Measurements from ENCODE around the gene GABRB3.
A peak's percentile ranks its signal among the peaks of the same experiment; 100 is the strongest.

Gene GABRB3

DNA sequence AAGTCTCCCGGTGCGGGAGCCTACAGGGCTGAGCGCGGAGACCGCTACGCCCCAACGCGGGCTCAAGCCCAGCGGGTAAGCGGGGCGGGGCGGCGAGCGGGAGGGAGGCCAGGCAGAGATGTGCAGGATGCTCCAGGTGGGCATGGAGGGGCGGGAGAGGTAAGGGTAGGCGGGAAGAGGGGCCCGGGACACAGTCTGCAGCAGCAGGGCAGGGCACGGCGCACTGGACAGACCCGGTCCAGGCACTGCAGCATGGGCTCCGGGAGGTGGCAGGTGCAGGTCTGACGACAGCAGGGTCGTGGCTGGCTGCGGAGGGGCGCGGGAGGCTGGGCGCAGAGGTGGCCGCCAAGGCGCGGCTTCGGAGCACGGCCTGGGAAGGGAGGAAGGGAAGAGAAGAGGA is 102.8 kb downstream of the GABRB3 start:
- DNase-seq: no peak

GRCh38 chr15:26667222-26667988 is 105.5 kb downstream of the GABRB3 start:
- no peak for DNase-seq

DNA sequence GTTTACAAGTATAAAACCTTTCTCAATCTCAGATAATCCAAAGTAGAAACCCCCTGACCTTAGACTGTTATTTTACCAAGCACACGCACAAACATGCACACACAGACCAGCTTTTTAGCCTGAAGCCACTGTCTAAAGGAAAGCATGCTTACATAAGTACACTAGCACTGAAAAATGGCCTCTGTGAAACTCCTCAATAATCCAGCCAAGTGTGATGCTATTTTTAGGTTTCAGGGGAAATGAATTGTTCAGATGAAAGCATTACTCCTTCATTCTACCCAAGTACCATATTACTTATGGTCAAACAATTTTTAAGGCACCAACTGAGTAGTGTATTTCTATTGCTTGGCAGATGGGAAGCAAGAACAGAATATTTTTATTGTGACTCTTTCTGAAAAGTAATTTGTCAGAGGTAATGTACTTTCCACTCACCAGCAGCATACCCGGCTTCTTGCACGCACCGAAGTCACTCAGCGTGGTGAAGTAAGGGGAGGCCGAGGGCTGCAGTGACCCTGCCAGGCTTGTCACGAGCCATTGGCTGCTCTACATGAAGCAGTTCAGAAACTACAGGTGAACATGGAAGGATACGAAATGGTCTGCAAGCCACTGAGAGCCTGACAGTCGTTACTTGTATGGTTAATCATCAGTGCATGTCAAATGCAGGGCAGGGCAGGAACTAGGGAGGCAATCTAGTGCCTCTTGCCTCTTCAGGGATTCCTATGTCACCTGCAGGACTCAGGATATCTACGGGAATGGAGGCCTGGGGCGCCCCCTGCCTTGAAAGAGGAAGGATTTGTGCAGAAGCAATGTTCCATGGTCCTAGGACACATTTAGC is 106.7 kb downstream of the GABRB3 start:
- DNase-seq: no peak

DNA sequence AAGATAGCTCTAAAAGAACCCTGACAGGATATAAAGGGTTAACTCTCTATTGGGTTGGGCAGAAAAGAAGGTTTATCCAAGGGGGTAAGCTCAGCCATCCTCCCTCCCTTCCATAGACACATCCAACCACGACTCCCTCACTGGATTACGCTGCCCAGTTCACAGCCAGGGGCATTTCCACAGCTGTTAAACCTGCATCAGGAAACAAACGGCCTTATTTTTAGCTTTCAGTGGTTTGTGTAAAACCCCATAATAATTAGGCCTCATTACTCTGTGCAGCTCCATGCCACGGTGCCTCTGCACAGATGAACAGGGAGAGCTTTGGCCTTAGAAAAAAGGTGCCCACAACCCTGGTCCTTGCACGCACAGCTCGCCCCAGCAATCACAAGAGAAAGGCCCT is 110.6 kb downstream of the GABRB3 start:
- no peak for DNase-seq

DNA sequence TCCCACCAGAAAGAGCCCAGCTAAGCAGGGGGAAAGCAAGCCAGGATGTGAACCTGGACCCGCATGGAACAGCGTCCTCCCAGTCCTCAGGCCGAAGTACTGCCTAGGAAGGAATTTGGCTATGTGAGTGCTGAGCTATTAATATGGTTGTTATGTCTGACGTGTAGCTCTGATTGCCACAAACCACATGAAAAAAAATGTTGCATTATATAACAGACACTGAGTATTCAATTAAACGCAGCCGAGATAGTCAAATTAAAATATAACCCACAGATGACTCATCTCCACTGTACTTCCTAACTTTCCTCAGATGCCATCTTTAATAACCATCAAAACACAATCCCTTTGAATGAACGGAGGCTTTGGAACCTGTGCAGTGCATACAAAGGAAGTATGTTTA is 111.1 kb downstream of the GABRB3 start:
- no peak for DNase-seq

DNA sequence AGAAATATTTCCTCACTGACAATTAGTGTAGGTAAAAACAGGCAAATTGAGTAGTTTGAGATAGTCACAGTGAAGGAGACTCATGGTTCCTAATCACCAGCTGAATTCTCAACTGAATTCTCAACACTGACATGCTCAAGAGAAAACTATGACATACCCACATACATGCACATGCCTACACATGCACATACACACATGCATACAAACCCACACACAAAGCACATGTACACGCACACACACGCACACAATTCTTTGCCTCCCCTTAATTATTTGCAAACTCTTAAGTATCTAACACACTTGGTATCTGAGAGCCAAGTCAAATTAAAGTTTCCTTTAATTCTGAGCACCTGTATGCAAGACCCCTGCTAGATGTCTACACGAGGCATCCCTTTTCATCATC is 111.8 kb downstream of the GABRB3 start:
- no peak for DNase-seq

DNA sequence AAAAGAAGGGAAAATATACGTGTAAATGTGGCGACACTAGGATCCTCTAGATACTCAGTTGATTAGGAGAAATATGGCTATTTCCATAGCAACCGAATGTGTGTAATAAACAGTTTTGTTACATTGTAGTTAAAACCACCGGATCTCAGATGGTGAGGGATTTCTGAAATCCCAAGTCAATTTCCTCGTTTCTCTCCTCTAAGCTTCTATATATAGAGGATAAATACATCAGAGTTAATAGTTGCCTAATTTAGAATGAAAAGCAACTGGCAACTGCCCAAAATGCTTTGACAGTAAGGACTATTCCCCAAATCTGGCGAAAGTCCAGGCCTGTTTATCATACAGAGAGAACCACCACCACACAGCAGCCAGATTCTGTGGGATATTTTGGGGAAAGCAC is 112.6 kb downstream of the GABRB3 start:
- no peak for DNase-seq

GRCh38 chr15:26658290-26658689 is 114.6 kb downstream of the GABRB3 start:
- no peak for DNase-seq

GRCh38 chr15:26656080-26656479 is 116.8 kb downstream of the GABRB3 start:
- DNase-seq: no peak

DNA sequence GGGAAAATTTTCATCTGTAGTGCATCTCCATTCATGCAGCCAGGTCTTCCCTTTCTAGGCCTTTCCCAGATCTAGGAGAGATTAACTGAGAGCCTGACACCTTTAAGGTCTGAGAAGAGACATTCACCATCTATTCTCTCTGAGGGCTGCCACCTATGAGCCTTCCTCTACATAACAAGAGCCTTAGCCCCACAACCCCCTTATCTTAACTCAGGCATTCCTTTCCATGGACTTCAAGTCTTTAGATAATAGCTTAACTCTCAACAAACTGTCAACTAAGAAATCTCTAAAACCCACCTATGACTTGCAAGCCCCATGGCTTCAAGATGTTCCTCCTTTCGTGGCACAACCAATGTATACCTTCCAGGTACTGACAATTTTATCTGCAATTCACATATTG is 121.0 kb downstream of the GABRB3 start:
- DNase-seq: no peak

GRCh38 chr15:26648676-26649075 is 124.2 kb downstream of the GABRB3 start:
- DNase-seq: no peak

DNA sequence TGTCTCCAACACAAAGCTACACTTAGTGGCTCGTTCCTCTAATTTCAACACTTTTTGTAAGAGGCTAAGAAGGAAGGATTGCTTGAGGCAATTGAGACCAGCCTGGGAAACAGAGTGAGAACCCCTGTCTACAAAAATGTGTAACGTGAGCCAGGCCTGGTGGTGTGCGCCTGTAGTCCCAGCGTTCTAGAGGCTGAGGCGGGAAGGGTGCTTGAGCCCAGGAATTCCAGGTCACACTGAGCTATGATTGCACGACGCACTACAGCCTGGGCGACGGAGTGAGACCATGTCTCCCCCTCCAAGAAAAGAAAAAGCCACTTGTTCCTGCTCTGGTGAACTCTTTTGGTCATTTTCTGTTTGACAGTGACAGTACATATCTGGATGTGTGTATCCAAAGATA is 127.9 kb downstream of the GABRB3 start:
- no peak for DNase-seq

DNA sequence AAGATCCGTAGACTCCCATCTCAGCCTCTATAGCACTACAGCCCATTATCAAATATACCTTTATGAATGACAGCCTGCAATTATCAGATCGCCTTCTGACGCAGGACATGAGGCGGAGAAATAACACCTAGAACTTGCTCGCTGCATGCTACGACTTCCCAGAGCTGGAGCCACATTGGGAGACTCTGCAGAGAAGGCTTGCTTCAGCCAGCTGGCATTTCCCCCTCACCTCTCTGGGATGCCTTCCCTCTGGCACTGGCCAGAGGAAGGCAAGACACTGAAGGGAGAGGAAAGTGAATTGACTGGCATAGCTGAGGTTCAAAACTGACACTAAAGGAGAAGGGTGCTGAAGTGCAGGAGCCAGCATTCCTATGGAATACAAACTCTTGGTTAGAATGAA is 131.7 kb downstream of the GABRB3 start:
- no peak for DNase-seq

DNA sequence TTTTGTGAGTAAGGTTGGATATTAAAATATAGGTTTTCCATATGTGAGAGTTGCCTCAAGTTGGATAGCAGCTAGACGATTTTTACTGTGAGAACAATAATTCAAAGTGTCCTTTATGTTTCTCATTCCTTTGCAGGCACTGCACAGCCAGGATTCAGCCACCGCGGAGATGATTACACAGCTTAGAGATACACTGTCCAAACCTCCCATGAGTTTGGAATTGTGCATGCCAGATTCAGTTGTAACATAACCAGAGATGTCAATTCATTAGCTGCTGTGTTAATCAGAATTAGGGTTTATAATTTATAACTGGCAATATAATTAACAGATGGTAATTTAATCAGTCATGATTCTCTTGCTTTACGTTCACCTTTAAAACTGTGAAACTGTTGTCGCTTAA is 132.3 kb downstream of the GABRB3 start:
- no peak for DNase-seq

DNA sequence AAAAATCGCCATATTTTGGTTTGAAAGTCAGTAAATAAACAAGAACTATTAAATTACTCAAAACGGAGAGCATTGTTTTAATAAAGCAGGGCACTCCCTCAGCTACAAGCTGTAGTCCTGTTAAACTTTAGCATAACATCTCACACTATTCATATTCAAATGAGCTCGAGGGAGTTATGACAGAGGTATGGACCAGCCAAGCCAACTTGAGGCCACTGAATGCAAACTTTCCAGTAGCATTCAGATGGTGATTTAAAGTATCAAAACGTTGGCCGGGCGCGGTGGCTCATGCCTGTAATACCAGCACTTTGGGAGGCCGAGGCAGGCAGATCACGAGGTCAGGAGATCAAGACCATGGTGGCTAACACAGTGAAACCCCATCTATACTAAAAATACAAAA is 132.9 kb downstream of the GABRB3 start:
- DNase-seq: no peak

- no peak for DNase-seq
Observed at GRCh38 chr15:26635614-26636013, 137.3 kb downstream of the GABRB3 start.

- DNase-seq: no peak
Observed at GRCh38 chr15:26635105-26635504, 137.8 kb downstream of the GABRB3 start.

DNA sequence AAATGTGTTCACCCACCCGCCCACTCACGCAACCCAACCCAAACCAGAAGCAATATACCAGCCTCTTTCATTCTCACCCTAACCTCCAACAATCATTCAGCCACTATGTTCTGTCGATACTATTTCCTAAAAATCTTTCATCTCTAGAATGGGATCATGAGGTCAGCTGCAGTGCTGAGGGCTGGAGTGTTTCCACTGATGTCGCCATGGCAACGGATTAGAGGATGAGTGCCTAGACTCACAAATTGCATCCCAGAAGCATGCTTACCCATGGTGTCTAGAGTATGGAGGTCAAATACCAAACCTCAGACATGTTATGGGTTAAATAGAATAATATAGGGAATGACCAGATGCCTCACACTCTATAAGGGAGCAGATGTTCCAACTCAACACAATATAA is 138.5 kb downstream of the GABRB3 start:
- no peak for DNase-seq

GRCh38 chr15:26632500-26632899 is 140.4 kb downstream of the GABRB3 start:
- no peak for DNase-seq

- no peak for DNase-seq
Observed at GRCh38 chr15:26631894-26632293, 141.0 kb downstream of the GABRB3 start.

GRCh38 chr15:26630857-26631256 is 142.0 kb downstream of the GABRB3 start:
- DNase-seq: no peak

DNA sequence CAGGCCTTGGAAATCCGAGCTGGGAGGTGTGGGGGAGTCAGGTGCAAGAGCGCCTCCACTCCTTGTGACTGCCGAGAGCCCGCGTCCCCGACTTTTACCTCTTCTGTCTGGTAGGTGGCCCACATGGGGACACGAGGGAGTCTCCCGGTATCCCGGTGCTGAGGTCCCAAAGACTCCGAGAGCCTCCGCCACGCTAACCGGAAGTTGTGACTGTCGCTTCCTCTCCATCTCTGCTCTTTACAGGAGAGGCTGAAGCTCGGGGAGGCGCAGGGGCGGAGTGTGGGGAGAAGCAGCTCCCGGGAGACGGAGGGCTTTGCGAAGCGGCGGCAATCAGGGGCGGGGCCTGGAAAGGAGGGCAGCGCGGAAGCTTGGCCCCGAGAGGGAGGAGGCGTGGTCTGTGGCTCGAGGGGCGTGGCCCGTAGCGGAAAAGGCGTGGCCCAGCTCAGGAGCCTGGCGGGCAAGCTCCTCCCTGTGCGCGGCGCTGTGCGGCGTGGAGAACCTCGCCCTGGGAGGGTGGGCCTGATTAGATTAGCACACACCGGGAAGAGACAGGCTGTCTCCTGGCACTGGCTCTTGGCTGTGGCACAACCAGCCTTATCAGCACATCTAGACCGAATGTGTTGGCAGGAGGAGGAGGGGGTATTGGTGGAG is 143.9 kb downstream of the GABRB3 start:
- DNase-seq: peak; percentile 13

- no peak for DNase-seq
Observed at GRCh38 chr15:26628071-26628470, 144.8 kb downstream of the GABRB3 start.

GRCh38 chr15:26624128-26624527 is 148.7 kb downstream of the GABRB3 start:
- DNase-seq: no peak
